HCT116 (cell line): ENCODE measurements around the gene SLC11A1. TPM values are rescaled to one million over a fixed set of nuclear protein-coding genes. Genes with fewer than 3 reads are reported as not detected.
A peak's percentile ranks its signal among the peaks of the same experiment; 100 is the strongest.

Experiments
- ATAC-seq: fragments of 200-7000 bp; cut with Tn5 transposase; 2 replicates; pipeline ENCODE4 v1.9.1; 2020; ENCODE audit warnings: mild to moderate bottlenecking, moderate library complexity
- BruUV-seq: library from RNA; stranded (reverse); fragments of 400-500 nt; replicated peaks from 2 replicates; lab custom pipeline; 2021; lab: Mats Ljungman, UMichigan
- CTCF ChIA-PET: fragments of 300-600 bp; sonication (Branson Sonifier 250); formaldehyde crosslinking; loops from one replicate; lab custom pipeline; 2021; ENCODE audit warnings: antibody characterized with exemption; lab: Charles Lee
- POLR2A ChIA-PET: fragments of 300-600, 350-600 bp; sonication (Branson Sonifier 250); formaldehyde crosslinking; loops from one replicate; lab custom pipeline; 2021; ENCODE audit warnings: antibody characterized with exemption; lab: Charles Lee
- RAD21 ChIA-PET, 2 experiments: fragments of 300-600 bp; sonication (Branson Sonifier 250); formaldehyde crosslinking; loops; one replicate each; lab custom pipeline; 2023; ENCODE audit warnings: low total read pairs in 2 of 2; ENCODE audit not compliant: uncharacterized antibody in 2 of 2, unreplicated experiment in 2 of 2, low non-redundant PET in 1 of 2; lab: Charles Lee
- DNase-seq: peaks from one replicate; pipeline ENCODE4 v3.0.0-alpha.2; 2010; ENCODE audit warnings: low read depth, low spot score
- H2AFZ ChIP-seq: fragments of 200-600 bp; shearing (Covaris generic), sonication (generic); 2 replicates; pipeline ENCODE4 v1.6.1; 2017; ENCODE audit warnings: low read depth, mixed run types, mixed read lengths, antibody characterized with exemption, low read length; ENCODE audit not compliant: poor library complexity, severe bottlenecking
- H3K27ac ChIP-seq: 2 replicates; pipeline ENCODE4 v1.5.1; 2012; ENCODE audit warnings: low read depth, low read length
- H3K27me3 ChIP-seq: fragments of 200-600 bp; sonication (generic); 2 replicates; pipeline ENCODE4 v1.6.1; 2016; ENCODE audit warnings: mixed run types, low read length, mixed read lengths; ENCODE audit not compliant: insufficient read depth
- H3K36me3 ChIP-seq, 2 experiments: fragments of 200-500 bp in 1 of 2; fragments of 200-600 bp in 1 of 2; sonication (Bioruptor generic) in 1 of 2; sonication (generic) in 1 of 2; 2 replicates each; pipeline versions ENCODE4 v1.5.1 to v1.6.1; 2014 to 2016; ENCODE audit warnings: low read length in 2 of 2, inconsistent platforms in 1 of 2, mixed read lengths in 1 of 2, mixed run types in 1 of 2; ENCODE audit not compliant: insufficient read depth in 2 of 2, control insufficient read depth in 1 of 2
- H3K4me1 ChIP-seq, 2 experiments: fragments of 200-600 bp in 1 of 2; sonication (generic) in 1 of 2; 2 replicates each; pipeline versions ENCODE4 v1.5.1 to v1.6.1; 2012 to 2017; ENCODE audit warnings: low read length in 2 of 2, inconsistent platforms in 1 of 2, mild to moderate bottlenecking in 1 of 2, mixed read lengths in 1 of 2, mixed run types in 1 of 2, moderate library complexity in 1 of 2; ENCODE audit not compliant: insufficient read depth in 2 of 2, control insufficient read depth in 1 of 2
- H3K4me2 ChIP-seq: fragments of 200-600 bp; sonication (generic); 2 replicates; pipeline ENCODE4 v1.6.1; 2017; ENCODE audit warnings: mixed run types, low read length, mixed read lengths
- H3K4me3 ChIP-seq, 2 experiments: fragments of 200-600 bp in 1 of 2; sonication (generic) in 1 of 2; replicated peaks in 1 of 2; 2 replicates each; pipeline ENCODE4 v1.5.1; 2011 to 2016; ENCODE audit warnings: low read length in 2 of 2, control low read depth in 1 of 2, low read depth in 1 of 2, mild to moderate bottlenecking in 1 of 2, mixed read lengths in 1 of 2, mixed run types in 1 of 2
- H3K79me2 ChIP-seq: fragments of 200-600 bp; sonication (generic); 2 replicates; pipeline ENCODE4 v1.6.1; 2017; ENCODE audit warnings: mild to moderate bottlenecking, mixed run types, low read length, moderate library complexity, mixed read lengths; ENCODE audit not compliant: insufficient read depth
- H3K9ac ChIP-seq: fragments of 200-600 bp; sonication (generic); 2 replicates; pipeline ENCODE4 v1.6.1; 2016; ENCODE audit warnings: low read length, mixed read lengths
- H3K9me2 ChIP-seq: fragments of 200-600 bp; sonication (generic), shearing (Covaris generic); 2 replicates; pipeline ENCODE4 v1.6.1; 2017; ENCODE audit warnings: mixed run types, mild to moderate bottlenecking, moderate library complexity; ENCODE audit not compliant: insufficient read depth
- H3K9me3 ChIP-seq, 2 experiments: fragments of 200-500 bp in 1 of 2; fragments of 200-600 bp in 1 of 2; sonication (Bioruptor generic) in 1 of 2; sonication (generic) in 1 of 2; 2 replicates each; pipeline ENCODE4 v1.6.1; 2014 to 2017; ENCODE audit warnings: low read length in 2 of 2, mixed read lengths in 2 of 2, inconsistent platforms in 1 of 2, low read depth in 1 of 2, mild to moderate bottlenecking in 1 of 2, mixed run types in 1 of 2, moderate library complexity in 1 of 2; ENCODE audit not compliant: control insufficient read depth in 1 of 2, insufficient read depth in 1 of 2
- H4K20me1 ChIP-seq: fragments of 200-600 bp; sonication (generic), shearing (Covaris generic); 2 replicates; pipeline ENCODE4 v1.6.1; 2017; ENCODE audit warnings: mixed run types, mild to moderate bottlenecking, moderate library complexity; ENCODE audit not compliant: insufficient read depth
- EGR1 ChIP-seq: IDR thresholded peaks from 2 replicates; pipeline ENCODE4 v1.6.1; 2012; ENCODE audit warnings: low read depth
- ELF1 ChIP-seq: IDR thresholded peaks from 2 replicates; pipeline ENCODE4 v1.6.1; 2012; ENCODE audit warnings: low read depth, borderline replicate concordance
- JUND ChIP-seq: IDR thresholded peaks from 2 replicates; pipeline ENCODE4 v1.6.1; 2012
- POLR2AphosphoS5 ChIP-seq: IDR thresholded peaks from 2 replicates; pipeline ENCODE4 v1.6.1; 2011; ENCODE audit warnings: mild to moderate bottlenecking, low read depth, low read length, moderate library complexity
- intact Hi-C: fragments of 100-400 bp; cut with micrococcal nuclease; formaldehyde crosslinking; loops from 2 replicates; pipeline ENCODE4 v1.10.0; 2022
- total RNA-seq: library from RNA; stranded (reverse); gene quantifications from one replicate; pipeline ENCODE4 v1.2.1, GENCODE V29; 2021; ENCODE audit not compliant: unreplicated experiment
- TF ChIP-seq, protein P1 (sequence below): IDR thresholded peaks from 2 replicates; pipeline ENCODE4 v1.6.1; 2012
- TF ChIP-seq, protein P2 (sequence below): IDR thresholded peaks from 2 replicates; pipeline ENCODE4 v1.6.1; 2011; ENCODE audit warnings: mild to moderate bottlenecking, low read length, moderate library complexity; ENCODE audit not compliant: insufficient replicate concordance; ENCODE audit errors: extremely low read depth
- TF ChIP-seq, protein P3 (sequence below): IDR thresholded peaks from 2 replicates; pipeline ENCODE4 v1.6.1; 2012

Gene SLC11A1
- total RNA-seq, 1 experiment from 2014 or later: 0.42 TPM

DNA sequence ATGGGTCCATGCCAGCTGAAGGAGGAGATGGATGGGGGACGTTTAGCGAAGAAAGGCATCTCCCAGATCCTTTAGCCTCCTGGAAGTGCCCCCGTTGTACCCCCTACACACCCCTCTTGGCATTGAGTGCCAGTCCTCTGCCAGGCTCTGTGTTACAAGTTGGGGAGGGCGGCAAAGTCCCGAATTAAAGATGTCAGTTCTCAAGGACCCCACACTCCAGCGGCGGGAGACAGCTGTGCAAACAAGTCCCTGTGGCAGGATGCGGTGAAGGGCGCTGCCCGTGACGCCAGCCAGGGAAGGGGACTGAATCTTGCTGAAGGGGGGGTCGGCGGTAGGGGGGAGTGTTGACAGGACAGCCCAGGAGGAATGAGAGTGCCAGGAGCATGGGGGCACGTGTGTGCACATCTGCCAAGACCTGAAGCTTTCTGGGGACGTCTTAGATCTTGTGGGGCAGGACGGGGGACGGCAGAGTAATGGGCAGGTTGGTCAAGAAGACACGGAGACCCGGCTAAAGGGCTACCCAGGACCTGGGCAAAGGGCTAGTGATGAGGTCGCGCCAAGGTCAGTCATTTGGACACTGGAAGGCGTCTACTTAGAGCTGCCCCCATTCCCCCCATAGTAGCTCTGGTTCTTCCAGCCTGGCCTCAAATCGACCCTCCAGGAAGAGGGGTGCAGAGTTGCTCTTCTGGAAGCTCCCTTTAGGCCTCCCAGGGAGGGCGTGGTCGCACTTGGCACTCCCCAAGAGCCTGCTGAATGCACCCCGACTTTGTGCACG, 14.8 kb downstream of the SLC11A1 start:
- ATAC-seq (no peak), DNase-seq (no peak)
- ChIA-PET POLR2A (interaction anchor here (0.7 to 1.3 kb wide), 3 partner anchors 96 to 127 kb away, joined by 3 to 5 read pairs (median 4); partner anchors contain the start of genes AAMP and PNKD), CTCF (interaction anchor here (0.8 to 2.6 kb wide), 9 partner anchors 8 to 451 kb away, joined by 3 to 22 read pairs (median 5); partner anchors contain the start of genes AAMP and PNKD), RAD21 (interaction anchor here in 1 of 2 experiments (0.7 kb wide), 1 partner anchor 95 kb away, joined by 3 read pairs; no protein-coding TSS in a partner anchor)
- Histone ChIP-seq H3K9ac (peak overlapping the region; percentile 92), H2AFZ (no peak overlapping the region), H3K27me3 (no peaks in the 10 kb centered on the region), H3K27ac (peak overlapping the region; percentile 99), H3K4me2 (peak overlapping the region; percentile 90), H3K4me3 (peak overlapping the region; percentile 63 to 85), H3K79me2 (peaks cover 30% of the 10 kb centered on the region), H3K9me3 (no peaks in the 10 kb centered on the region), H3K4me1 (peaks cover 28 to 62% of the 10 kb centered on the region in 2 experiments), H4K20me1 (no peaks in the 10 kb centered on the region), H3K9me2 (no peaks in the 10 kb centered on the region), H3K36me3 (0 out of 4 replicates have a peak, but pooled peaks cover 0 to 4% of the 10 kb centered on the region in 2 experiments)
- BruUV-seq: no TSS peak
- TF ChIP-seq ELF1 (no peak), POLR2AphosphoS5 (0 out of 2 replicates have a peak, but pooled peaks have one; percentile 42), EGR1 (no peak), JUND (no peak)
- TF ChIP-seq, protein P1, sequence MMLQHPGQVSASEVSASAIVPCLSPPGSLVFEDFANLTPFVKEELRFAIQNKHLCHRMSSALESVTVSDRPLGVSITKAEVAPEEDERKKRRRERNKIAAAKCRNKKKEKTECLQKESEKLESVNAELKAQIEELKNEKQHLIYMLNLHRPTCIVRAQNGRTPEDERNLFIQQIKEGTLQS: no peak
- TF ChIP-seq, protein P2, sequence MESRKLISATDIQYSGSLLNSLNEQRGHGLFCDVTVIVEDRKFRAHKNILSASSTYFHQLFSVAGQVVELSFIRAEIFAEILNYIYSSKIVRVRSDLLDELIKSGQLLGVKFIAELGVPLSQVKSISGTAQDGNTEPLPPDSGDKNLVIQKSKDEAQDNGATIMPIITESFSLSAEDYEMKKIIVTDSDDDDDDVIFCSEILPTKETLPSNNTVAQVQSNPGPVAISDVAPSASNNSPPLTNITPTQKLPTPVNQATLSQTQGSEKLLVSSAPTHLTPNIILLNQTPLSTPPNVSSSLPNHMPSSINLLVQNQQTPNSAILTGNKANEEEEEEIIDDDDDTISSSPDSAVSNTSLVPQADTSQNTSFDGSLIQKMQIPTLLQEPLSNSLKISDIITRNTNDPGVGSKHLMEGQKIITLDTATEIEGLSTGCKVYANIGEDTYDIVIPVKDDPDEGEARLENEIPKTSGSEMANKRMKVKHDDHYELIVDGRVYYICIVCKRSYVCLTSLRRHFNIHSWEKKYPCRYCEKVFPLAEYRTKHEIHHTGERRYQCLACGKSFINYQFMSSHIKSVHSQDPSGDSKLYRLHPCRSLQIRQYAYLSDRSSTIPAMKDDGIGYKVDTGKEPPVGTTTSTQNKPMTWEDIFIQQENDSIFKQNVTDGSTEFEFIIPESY: no peak
- TF ChIP-seq, protein P3, sequence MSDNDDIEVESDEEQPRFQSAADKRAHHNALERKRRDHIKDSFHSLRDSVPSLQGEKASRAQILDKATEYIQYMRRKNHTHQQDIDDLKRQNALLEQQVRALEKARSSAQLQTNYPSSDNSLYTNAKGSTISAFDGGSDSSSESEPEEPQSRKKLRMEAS: no peak
- intact Hi-C loops: loop anchor here (1.0 to 2.0 kb wide), 4 partner anchors 96 to 211 kb away; partner anchors contain the start of gene TMBIM1
